GM18909 (cell line): ENCODE results near the gene PPP6R3.

ENCODE experiments used
- ATAC-seq: cut with Tn5 transposase; IDR thresholded peaks from one replicate; pipeline ENCODE4 v1.9.1; 2021; ENCODE audit warnings: mild to moderate bottlenecking; ENCODE audit not compliant: unreplicated experiment, poor library complexity

Gene PPP6R3, protein sequence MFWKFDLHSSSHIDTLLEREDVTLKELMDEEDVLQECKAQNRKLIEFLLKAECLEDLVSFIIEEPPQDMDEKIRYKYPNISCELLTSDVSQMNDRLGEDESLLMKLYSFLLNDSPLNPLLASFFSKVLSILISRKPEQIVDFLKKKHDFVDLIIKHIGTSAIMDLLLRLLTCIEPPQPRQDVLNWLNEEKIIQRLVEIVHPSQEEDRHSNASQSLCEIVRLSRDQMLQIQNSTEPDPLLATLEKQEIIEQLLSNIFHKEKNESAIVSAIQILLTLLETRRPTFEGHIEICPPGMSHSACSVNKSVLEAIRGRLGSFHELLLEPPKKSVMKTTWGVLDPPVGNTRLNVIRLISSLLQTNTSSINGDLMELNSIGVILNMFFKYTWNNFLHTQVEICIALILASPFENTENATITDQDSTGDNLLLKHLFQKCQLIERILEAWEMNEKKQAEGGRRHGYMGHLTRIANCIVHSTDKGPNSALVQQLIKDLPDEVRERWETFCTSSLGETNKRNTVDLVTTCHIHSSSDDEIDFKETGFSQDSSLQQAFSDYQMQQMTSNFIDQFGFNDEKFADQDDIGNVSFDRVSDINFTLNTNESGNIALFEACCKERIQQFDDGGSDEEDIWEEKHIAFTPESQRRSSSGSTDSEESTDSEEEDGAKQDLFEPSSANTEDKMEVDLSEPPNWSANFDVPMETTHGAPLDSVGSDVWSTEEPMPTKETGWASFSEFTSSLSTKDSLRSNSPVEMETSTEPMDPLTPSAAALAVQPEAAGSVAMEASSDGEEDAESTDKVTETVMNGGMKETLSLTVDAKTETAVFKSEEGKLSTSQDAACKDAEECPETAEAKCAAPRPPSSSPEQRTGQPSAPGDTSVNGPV

DNA sequence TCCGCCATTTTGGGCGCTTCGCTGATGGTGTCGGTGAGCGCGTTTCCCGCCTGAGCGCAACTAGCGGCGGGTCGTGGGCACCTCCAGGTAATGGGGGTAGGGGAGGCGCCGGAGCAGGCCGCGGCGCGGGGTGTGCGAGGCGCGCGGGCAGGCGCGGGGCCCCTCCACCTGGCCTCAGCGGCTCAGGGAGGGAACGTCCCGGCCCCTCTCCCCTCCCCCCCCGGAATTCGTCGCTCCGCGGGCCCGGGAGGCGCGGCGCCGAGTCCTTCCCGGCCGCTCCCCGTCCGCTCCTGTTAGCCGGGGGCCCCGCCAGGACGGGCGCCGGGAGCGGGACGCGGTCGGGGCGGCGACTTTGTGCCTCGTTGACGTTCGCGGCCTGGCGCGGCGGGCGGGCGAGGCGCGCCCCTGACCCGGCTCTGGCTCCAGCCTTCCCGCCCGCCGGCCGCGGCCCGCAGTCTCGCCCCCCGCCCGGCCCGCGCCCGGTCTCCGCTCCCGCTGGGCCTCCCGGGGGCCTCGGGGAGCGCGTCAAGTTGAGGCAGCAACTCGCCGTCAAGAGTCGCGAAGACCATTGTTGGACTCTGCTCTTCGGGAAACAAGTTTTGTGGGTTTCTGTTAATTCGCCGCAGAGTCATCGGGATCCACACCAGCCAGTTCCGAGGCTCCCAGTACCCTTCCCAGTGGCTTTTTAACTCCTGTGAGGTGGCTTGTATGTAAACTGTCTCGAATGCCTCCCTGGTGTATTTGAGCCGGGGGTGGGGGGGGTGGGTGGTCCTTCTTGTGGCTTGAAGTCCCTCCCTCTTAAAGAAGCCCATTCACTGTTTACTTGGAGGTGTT is at the start of gene PPP6R3:
PPP6R3 (plus strand) TSS at position 12 of the 834 bp plus-strand sequence. CDS start 76,913 bp downstream, outside the sequence.
- peak; percentile 22 for ATAC-seq

- no peak for ATAC-seq
These were observed 49.0 kb upstream of the PPP6R3 start for GRCh38 chr11:68411501-68411991.

DNA sequence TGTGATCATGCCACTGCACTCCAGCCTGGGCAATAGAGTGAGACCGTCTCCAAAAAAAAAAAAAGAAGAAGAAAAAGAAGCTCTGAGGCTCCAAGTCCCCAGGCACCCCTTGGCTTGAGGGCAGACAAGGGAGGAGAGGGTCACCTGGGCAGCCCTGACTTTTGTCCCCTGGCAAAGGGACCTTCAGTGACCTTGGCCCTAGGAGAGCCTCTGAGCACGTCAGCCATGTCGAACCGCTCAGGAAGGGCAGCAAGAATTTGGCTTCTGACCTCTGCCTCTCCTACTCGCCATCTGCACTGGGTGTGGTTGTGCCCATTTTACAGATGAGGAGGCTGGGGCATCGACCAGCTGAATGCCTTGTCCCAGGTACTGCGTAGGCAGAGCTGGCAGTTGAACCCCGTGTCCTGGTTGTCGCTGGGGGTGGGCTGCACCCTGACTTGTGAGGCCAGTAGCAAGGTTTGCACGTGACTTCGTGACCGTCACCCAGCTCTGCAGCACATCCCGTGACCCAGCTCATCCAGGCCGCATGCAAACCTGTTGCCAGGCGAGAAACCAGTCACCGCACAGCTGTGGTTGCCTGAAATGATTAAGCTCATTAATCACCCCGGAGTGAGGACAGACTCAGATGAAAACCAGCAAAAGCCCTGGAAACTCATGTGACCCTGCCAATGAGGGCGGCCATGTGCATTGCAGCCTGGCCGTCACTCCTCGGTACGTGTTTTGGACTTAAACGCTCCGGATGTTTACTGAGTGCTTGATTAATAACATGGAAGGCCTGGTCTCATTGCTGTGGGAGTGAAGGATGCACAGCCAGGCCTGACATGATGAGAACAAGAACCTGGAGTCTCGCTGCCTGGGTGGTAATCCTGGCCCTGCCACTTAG is 47.7 kb upstream of the PPP6R3 start:
- ATAC-seq = no peak

GRCh38 chr11:68413591-68413999 is 47.0 kb upstream of the PPP6R3 start:
- no peak for ATAC-seq

DNA sequence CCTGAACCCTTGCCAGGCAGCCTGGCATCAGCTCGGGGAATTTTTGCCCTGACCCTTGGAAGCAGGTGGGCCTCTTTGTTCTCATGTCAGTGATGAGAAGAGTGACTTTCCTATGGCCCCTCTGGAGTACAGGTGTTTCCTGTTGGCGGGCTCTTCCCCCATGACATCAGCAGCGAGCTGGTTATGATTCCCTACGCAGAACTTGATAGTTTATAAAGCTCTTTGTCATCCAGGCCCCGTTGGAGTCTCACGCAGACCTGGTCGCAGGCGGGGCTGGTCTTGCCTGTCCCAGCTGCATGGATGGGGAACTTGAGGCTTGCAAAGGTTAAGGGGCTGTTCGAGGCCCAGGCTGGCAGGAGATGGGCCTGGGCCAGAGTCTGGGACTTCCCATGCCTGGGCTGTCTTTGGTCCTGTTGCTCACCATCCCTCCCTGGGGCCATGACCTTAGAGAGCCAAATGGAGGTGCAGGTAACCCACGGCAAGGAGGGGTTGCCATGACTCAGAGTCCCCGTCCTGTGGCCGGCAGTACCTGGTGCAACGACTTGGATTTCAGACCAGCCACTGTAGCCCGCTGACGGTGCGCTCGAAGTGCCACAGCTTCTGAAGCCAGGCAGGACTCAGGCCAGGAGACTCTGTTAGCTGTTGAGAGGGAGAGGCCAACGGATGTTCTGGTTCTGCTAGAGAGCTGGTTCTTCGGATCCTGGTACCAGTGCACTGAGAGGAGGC is 45.9 kb upstream of the PPP6R3 start:
- ATAC-seq = no peak

GRCh38 chr11:68416070-68416578 is 44.4 kb upstream of the PPP6R3 start:
- no peak for ATAC-seq

- no peak for ATAC-seq
These were observed 41.9 kb upstream of the PPP6R3 start for GRCh38 chr11:68418648-68419047.

- ATAC-seq = no peak
These were observed 40.4 kb upstream of the PPP6R3 start for GRCh38 chr11:68420171-68420570.

- ATAC-seq = no peak
These were observed 37.1 kb upstream of the PPP6R3 start for GRCh38 chr11:68423481-68423880.

GRCh38 chr11:68424101-68424632 is 36.4 kb upstream of the PPP6R3 start:
- ATAC-seq = no peak

- no peak for ATAC-seq
These were observed 35.3 kb upstream of the PPP6R3 start for GRCh38 chr11:68424981-68425865.

DNA sequence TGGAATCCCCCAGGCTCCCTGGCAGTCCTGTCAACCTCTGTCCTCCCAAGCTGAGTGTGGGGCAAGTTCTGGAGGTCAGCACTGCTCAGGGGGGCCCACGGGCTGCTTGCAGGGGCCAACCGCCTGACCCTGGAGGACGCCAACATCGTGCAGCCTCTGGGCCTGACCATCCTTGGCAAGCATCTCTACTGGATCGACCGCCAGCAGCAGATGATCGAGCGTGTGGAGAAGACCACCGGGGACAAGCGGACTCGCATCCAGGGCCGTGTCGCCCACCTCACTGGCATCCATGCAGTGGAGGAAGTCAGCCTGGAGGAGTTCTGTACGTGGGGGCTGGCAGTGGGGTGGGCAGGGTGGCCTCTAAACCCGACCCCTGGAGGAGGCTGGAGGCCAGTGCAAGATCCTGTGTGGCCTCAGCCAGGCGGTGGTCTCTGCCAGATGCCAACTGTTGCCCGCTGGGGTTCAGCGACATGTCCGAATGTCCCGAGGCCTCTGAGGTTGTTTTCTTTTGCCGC is 34.6 kb upstream of the PPP6R3 start:
- no peak for ATAC-seq

- no peak for ATAC-seq
These were observed 30.9 kb upstream of the PPP6R3 start for GRCh38 chr11:68429661-68430060.

DNA sequence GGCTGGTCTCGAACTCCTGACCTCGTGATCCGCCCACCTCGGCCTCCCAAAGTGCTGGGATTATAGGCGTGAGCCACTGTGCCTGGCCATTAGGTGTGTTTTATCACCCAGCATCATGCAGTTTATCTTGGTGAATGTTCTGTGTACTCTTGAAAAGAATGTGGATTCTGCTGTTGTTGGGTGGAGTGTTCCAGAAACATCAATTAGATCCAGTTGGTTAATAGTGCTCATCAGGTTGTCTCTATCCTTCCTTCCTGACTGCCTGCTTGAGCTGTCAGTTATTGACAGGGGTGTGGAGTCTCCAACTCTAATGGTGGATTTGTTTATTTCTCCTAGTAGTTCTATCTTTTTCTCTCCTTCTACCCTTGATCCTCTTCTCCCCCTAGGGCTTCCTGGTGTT is 30.2 kb upstream of the PPP6R3 start:
- ATAC-seq = no peak

DNA sequence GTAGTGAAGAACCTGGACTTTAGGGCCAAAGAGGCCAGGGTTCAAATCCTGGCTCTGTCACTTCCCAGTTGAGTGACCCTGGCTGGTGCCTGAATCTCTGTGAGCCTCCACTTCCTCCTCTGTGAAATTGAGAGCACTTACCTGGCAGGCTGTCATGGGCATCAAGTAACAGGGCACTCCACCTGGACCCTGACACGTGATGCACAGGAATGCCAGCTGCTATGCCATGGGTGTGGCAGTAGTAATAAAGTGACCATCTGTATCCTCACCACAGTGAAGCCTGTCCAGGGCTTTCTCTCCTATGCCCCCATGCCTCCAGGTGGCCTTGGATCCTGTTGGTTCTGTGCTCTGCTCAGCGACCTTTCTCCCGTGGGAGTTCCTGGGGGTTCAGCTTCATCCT is 29.8 kb upstream of the PPP6R3 start:
- ATAC-seq = no peak

- no peak for ATAC-seq
These were observed 28.4 kb upstream of the PPP6R3 start for GRCh38 chr11:68431984-68432645.

DNA sequence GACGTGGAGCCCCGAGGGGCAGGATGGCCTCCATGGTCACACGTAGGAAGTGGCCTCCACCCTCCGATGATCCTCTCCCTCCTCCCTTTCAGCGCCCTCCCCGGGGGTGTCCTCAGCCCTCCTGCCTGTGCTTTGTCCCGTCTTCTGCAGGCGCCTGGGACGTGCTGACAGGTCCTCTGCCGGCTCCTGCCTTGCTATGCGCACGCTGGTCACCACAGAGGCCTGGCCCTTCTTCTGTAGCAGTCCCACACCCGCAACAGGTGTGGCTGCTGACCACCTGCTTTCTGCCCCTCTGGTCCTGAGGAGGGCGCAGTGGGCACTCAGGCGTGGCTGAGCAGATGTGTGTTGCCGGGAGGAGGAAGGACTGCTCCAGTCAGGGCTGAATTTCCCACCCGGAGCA is 27.7 kb upstream of the PPP6R3 start:
- ATAC-seq = no peak
